C4-2B (cell line): Measurements from ENCODE around the gene CENPB.

Experiments used
- ZFX ChIP-seq: fragments of 450-650 bp; IDR thresholded peaks from 2 replicates; pipeline ENCODE4 v1.6.1; 2017
- TF ChIP-seq, protein P1 (sequence below): fragments of 450-650 bp; conservative IDR thresholded peaks from 2 replicates; pipeline ENCODE4 v1.5.1; 2017; ENCODE audit warnings: mild to moderate bottlenecking

DNA sequence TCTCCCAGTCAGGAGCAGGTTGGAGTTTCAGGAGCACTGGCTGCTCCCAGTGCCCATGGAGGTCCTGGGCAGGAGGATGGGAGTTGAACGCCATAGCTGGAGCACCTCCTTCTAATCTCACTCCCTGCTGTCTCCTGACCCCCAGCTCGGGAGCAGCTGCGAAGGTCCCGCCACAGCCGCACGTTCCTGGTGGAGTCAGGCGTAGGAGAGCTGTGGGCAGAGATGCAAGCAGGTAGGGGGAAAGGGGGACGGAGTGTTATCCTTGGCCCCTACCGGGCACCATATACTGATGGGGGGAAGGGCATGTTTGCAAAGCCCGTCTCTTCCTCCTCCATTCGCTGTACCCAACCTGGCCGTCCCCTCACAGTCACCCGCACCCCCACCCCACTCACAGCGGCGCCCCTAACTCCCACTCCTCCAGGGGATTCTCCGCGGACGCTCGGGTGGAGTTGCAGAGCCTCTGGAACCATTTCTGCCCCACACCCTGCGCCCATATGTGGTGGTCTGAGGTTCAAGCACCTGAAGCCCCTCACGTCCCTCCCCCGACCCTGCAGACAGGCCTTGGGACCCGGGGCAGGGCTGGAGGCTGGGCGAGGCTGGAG, 37.4 kb downstream of the CENPB start:
- TF ChIP-seq, protein P1, sequence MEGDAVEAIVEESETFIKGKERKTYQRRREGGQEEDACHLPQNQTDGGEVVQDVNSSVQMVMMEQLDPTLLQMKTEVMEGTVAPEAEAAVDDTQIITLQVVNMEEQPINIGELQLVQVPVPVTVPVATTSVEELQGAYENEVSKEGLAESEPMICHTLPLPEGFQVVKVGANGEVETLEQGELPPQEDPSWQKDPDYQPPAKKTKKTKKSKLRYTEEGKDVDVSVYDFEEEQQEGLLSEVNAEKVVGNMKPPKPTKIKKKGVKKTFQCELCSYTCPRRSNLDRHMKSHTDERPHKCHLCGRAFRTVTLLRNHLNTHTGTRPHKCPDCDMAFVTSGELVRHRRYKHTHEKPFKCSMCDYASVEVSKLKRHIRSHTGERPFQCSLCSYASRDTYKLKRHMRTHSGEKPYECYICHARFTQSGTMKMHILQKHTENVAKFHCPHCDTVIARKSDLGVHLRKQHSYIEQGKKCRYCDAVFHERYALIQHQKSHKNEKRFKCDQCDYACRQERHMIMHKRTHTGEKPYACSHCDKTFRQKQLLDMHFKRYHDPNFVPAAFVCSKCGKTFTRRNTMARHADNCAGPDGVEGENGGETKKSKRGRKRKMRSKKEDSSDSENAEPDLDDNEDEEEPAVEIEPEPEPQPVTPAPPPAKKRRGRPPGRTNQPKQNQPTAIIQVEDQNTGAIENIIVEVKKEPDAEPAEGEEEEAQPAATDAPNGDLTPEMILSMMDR, result no peak
- TF ChIP-seq ZFX, result no peak
